ENCODE data around the gene ATP13A2. TPM values are rescaled to one million over a fixed set of nuclear protein-coding genes. Genes with fewer than 3 reads are reported as not detected.
"Not testable (repeated sequence)": the region's sequence is repeated elsewhere in the genome, so short reads cannot be mapped to it uniquely, and the experiment has no call there.

Gene ATP13A2
- total and polyA plus RNA-seq, 8 donors, result 23.6 to 65.0 (median 35.4) TPM

GRCh38 chr1:16965486-16966067 lies 46.2 kb downstream of the ATP13A2 start:
- Histone ChIP-seq H3K27me3 (no peaks in the 10 kb centered on the region), H3K9me3 (no peaks in the 10 kb centered on the region), H3K27ac (no peak overlapping the region), H3K36me3 (peaks cover 0 to 35% of the 10 kb centered on the region in 2 donors), H3K4me3 (no peak overlapping the region), H3K4me1 (peaks cover 10 to 14% of the 10 kb centered on the region in 2 donors)
- ATAC-seq (no peak), DNase-seq (no peak)
- TF ChIP-seq CTCF (IDR thresholded peaks at IDR 0.05), result no peak
- intact Hi-C loops (cut with DNase I), result no loop called here

GRCh38 chr1:16964169-16964568 lies 47.6 kb downstream of the ATP13A2 start:
- intact Hi-C loops (cut with DNase I), result loop anchor here in 1 of 2 donors (5.0 kb wide), 1 partner anchor 78 kb away; no protein-coding TSS in a partner anchor
- H3K27me3 ChIP-seq, H3K9me3 ChIP-seq, H3K27ac ChIP-seq, DNase-seq, ATAC-seq, H3K4me3 ChIP-seq: not testable (repeated sequence)
- peaks cover 0 to 21% of the 10 kb centered on the region in 2 donors for H3K36me3 ChIP-seq
- H3K4me1 ChIP-seq, result peaks cover 15 to 19% of the 10 kb centered on the region in 2 donors

GRCh38 chr1:16961297-16962133 lies 50.2 kb downstream of the ATP13A2 start:
- TF ChIP-seq CTCF (IDR thresholded peaks at IDR 0.05), result no peak
- Histone ChIP-seq H3K4me1 (peaks cover 8 to 11% of the 10 kb centered on the region in 2 donors), H3K27me3 (no peaks in the 10 kb centered on the region), H3K36me3 (peaks cover 0 to 14% of the 10 kb centered on the region in 2 donors), H3K27ac (no peak overlapping the region), H3K4me3 (peak overlapping the region; percentile 19 to 28), H3K9me3 (no peaks in the 10 kb centered on the region)
- DNase-seq (no peak), ATAC-seq (no peak)
- intact Hi-C loops (cut with DNase I), result loop anchor here in 1 of 2 donors (5.0 kb wide), 1 partner anchor 81 kb away; no protein-coding TSS in a partner anchor

- peak; percentile 64 to 95 (median 88) for DNase-seq
- intact Hi-C loops (cut with DNase I), result loop anchor here in 1 of 2 donors (5.0 kb wide), 1 partner anchor 82 kb away; no protein-coding TSS in a partner anchor
- peaks cover 0 to 11% of the 10 kb centered on the region in 2 donors for H3K36me3 ChIP-seq
Measured at GRCh38 chr1:16960560-16961296, 51.0 kb downstream of the ATP13A2 start.

More at GRCh38 chr1:16960560-16961296, 51.0 kb downstream of the ATP13A2 start:
- H3K4me1 ChIP-seq, result peaks cover 8 to 11% of the 10 kb centered on the region in 2 donors
- peak; percentile 65 to 72 for TF ChIP-seq CTCF (IDR thresholded peaks at IDR 0.05)
- no peaks in the 10 kb centered on the region for H3K27me3 ChIP-seq
- H3K4me3 ChIP-seq, result peak overlapping the region; percentile 19 to 28
- peak overlapping the region in 1 of 2 donors; percentile 45 for H3K27ac ChIP-seq
- H3K9me3 ChIP-seq, result no peaks in the 10 kb centered on the region
- ATAC-seq, result peak; percentile 93

All from left lung (tissue), 10 donors.